Breast epithelium (tissue), 4 donors: ENCODE measurements around the gene FAM83B. TPM values are rescaled to one million over a fixed set of nuclear protein-coding genes. Genes with fewer than 3 reads are reported as not detected.
"Not testable (repeated sequence)": the region's sequence is repeated elsewhere in the genome, so short reads cannot be mapped to it uniquely, and the experiment has no call there.

Source experiments
- DNase-seq, 2 donors: peaks; one replicate each; pipeline ENCODE4 v3.0.0-alpha.2; 2019; ENCODE audit warnings: low spot score in 2 of 2
- H3K27ac ChIP-seq, 2 donors: fragments of 200-600 bp; sonication (generic) in 1 of 2; one replicate each; pipeline ENCODE4 v1.5.1; 2016 to 2019; ENCODE audit warnings: mild to moderate bottlenecking in 1 of 2
- H3K27me3 ChIP-seq, 2 donors: fragments of 200-600 bp; sonication (generic) in 1 of 2; one replicate each; pipeline versions ENCODE4 v1.5.1 to v1.6.0; 2017 to 2019; ENCODE audit warnings: control low read depth in 1 of 2, mild to moderate bottlenecking in 1 of 2
- H3K36me3 ChIP-seq: fragments of 200-600 bp; one replicate; pipeline ENCODE4 v1.5.1; 2019
- H3K4me1 ChIP-seq, 2 donors: fragments of 200-600 bp; sonication (generic); one replicate each; pipeline ENCODE4 v1.5.1; 2016 to 2019; ENCODE audit warnings: control low read depth in 1 of 2
- H3K4me3 ChIP-seq, 3 donors: fragments of 200-600 bp; sonication (generic); 1 replicate in 2 of 3; 2 replicates in 1 of 3; pipeline ENCODE4 v1.5.1; 2016 to 2019; ENCODE audit warnings: mild to moderate bottlenecking in 3 of 3, moderate library complexity in 2 of 3
- H3K9me3 ChIP-seq, 2 donors: fragments of 200-600 bp; sonication (generic) in 1 of 2; one replicate each; pipeline ENCODE4 v1.5.1; 2016 to 2019; ENCODE audit warnings: control low read depth in 1 of 2
- POLR2A ChIP-seq: fragments of 450-650 bp; IDR thresholded peaks from one replicate; pipeline ENCODE4 v1.6.1; 2016; ENCODE audit warnings: antibody characterized with exemption, mild to moderate bottlenecking, moderate library complexity
- POLR2AphosphoS5 ChIP-seq, 3 donors: sonication (generic); formaldehyde crosslinking; IDR thresholded peaks; one replicate each; pipeline ENCODE4 v1.6.1; 2017; ENCODE audit warnings: antibody characterized with exemption in 3 of 3
- intact Hi-C: fragments of 100-400 bp; cut with DNase I; formaldehyde crosslinking; loops from one replicate; pipeline ENCODE4 v1.15.1; 2023; ENCODE audit warnings: low total_unique reads
- total RNA-seq, 3 donors: library from RNA; depleted of rRNA; stranded (reverse); fragments of >200 nt; gene quantifications; one replicate each; pipeline ENCODE4 v1.1.0, GENCODE V29; 2016
- TF ChIP-seq, protein P1 (sequence below), 3 donors: fragments of 450-650 bp; IDR thresholded peaks; one replicate each; pipeline ENCODE4 v1.5.1; 2016 to 2017; ENCODE audit warnings: antibody characterized with exemption in 3 of 3, mild to moderate bottlenecking in 3 of 3, moderate library complexity in 3 of 3

The FAM83B gene
- total RNA-seq, 3 donors from 2014 or later: 0.16 to 13.6 (median 8.8) TPM

GRCh38 chr6:54876871-54877270, 30.3 kb downstream of the FAM83B start:
- Histone ChIP-seq H3K9me3 (no peaks in the 10 kb centered on the region), H3K27ac (no peak overlapping the region), H3K4me3 (no peak overlapping the region), H3K36me3 (no peaks in the 10 kb centered on the region), H3K27me3 (no peaks in the 10 kb centered on the region), H3K4me1 (no peaks in the 10 kb centered on the region)
- intact Hi-C loops: no loop called here
- DNase-seq: no peak
- TF ChIP-seq POLR2AphosphoS5 (IDR thresholded peaks at IDR 0.05) (no peak), POLR2A (no peak)
- TF ChIP-seq, protein P1, sequence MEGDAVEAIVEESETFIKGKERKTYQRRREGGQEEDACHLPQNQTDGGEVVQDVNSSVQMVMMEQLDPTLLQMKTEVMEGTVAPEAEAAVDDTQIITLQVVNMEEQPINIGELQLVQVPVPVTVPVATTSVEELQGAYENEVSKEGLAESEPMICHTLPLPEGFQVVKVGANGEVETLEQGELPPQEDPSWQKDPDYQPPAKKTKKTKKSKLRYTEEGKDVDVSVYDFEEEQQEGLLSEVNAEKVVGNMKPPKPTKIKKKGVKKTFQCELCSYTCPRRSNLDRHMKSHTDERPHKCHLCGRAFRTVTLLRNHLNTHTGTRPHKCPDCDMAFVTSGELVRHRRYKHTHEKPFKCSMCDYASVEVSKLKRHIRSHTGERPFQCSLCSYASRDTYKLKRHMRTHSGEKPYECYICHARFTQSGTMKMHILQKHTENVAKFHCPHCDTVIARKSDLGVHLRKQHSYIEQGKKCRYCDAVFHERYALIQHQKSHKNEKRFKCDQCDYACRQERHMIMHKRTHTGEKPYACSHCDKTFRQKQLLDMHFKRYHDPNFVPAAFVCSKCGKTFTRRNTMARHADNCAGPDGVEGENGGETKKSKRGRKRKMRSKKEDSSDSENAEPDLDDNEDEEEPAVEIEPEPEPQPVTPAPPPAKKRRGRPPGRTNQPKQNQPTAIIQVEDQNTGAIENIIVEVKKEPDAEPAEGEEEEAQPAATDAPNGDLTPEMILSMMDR (IDR thresholded peaks at IDR 0.05): no peak

GRCh38 chr6:54877713-54878317, 31.2 kb downstream of the FAM83B start:
- Histone ChIP-seq H3K36me3 (no peaks in the 10 kb centered on the region), H3K4me3 (no peak overlapping the region), H3K4me1 (no peaks in the 10 kb centered on the region), H3K27ac (no peak overlapping the region), H3K9me3 (no peaks in the 10 kb centered on the region), H3K27me3 (no peaks in the 10 kb centered on the region)
- intact Hi-C loops: no loop called here
- TF ChIP-seq, protein P1 (IDR thresholded peaks at IDR 0.05): no peak
- TF ChIP-seq POLR2AphosphoS5 (IDR thresholded peaks at IDR 0.05) (no peak), POLR2A (no peak)
- no peak for DNase-seq

DNA sequence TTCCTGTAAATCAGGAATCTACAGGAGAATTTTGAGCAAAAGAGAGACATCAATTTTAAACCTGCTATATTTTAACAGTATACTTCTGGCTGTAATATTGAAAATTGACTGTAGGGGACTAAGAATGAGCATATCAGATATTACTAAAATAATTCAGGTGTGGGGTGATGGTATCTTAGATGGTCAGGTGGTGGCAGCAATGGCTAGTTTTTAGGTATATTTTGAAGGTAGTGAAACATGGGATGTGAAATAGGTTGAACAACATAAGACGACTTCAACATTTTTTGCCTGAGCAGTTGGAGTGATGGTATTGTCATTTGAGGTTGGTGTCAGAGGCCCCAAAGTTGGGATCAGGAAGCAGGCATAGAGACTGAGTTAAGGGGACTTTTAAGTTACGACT, 32.1 kb downstream of the FAM83B start:
- intact Hi-C loops: no loop called here
- no peak for TF ChIP-seq POLR2AphosphoS5 (IDR thresholded peaks at IDR 0.05)
- no peak for TF ChIP-seq POLR2A
- TF ChIP-seq, protein P1 (IDR thresholded peaks at IDR 0.05): no peak
- no peaks in the 10 kb centered on the region for H3K27me3 ChIP-seq

DNA sequence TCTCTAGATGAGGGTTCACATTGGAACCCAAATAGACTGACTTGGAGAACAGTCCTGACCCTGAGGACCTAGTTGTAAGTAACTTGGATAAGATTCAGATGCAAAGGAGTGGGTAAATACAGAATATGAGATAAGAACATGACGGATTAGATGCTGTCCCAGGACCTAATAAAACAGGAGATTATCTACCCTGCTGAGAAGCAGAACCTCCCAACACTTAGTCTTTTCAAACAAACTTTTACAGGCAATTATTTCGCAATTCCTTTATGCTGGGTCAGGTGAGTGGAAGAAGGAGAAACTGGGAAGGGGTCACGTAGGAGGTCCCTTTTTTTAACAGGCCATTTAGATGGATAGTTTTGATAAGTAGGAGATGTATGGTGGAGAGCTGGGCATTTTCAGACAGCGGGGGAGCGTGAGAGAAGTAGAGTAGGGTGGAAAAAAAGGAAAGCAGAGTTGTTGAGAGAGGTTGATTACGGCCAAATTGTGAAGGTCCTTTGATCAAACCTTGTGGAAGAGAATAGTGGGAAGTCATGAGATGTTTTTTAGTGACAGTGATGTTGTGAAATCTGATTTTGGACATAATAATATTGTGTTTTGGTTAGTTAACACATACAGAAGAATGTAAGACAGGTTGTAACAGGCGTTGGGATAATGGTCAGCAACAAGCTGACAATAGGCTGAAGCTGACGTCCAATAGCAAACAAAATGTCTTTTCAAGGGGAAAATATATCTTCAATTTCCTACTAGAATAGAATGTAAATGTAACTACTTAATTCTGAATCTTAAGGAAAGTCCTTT, 32.8 kb downstream of the FAM83B start:
- no peaks in the 10 kb centered on the region for H3K27me3 ChIP-seq
- no peaks in the 10 kb centered on the region for H3K9me3 ChIP-seq
- DNase-seq: no peak
- H3K27ac ChIP-seq: no peak overlapping the region
- H3K4me3 ChIP-seq: no peak overlapping the region
- intact Hi-C loops: no loop called here
- H3K36me3 ChIP-seq: no peaks in the 10 kb centered on the region
- no peak for TF ChIP-seq POLR2A
- TF ChIP-seq, protein P1 (IDR thresholded peaks at IDR 0.05): no peak
- no peak for TF ChIP-seq POLR2AphosphoS5 (IDR thresholded peaks at IDR 0.05)
- no peaks in the 10 kb centered on the region for H3K4me1 ChIP-seq

More for the DNA sequence above, 32.1 kb downstream of the FAM83B start:
- no peak for DNase-seq
- no peak overlapping the region for H3K27ac ChIP-seq
- no peaks in the 10 kb centered on the region for H3K36me3 ChIP-seq
- no peak overlapping the region for H3K4me3 ChIP-seq
- no peaks in the 10 kb centered on the region for H3K9me3 ChIP-seq
- H3K4me1 ChIP-seq: no peaks in the 10 kb centered on the region

GRCh38 chr6:54881067-54881730, 34.6 kb downstream of the FAM83B start:
- Histone ChIP-seq H3K9me3 (no peaks in the 10 kb centered on the region), H3K4me3 (no peak overlapping the region), H3K27ac (no peak overlapping the region), H3K36me3 (no peaks in the 10 kb centered on the region), H3K27me3 (no peaks in the 10 kb centered on the region), H3K4me1 (no peaks in the 10 kb centered on the region)
- DNase-seq: no peak
- TF ChIP-seq POLR2AphosphoS5 (IDR thresholded peaks at IDR 0.05) (no peak), POLR2A (no peak)
- TF ChIP-seq, protein P1 (IDR thresholded peaks at IDR 0.05): no peak
- intact Hi-C loops: no loop called here

DNA sequence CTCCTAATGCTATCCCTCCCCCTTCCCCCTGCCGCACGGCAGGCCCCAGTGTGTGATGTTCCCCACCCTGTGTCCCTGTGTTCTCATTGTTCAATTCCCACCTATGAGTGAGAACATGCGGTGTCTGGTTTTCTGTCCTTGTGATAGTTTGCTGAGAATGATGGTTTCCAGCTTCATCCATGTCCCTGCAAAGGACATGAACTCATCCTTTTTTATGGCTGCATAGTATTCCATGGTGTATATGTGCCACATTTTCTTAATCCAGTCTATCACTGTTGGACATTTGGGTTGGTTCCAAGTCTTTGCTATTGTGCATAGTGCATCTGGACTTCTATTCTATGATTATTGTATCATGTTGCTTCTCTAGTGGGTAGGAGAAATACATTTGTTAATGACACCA, 35.3 kb downstream of the FAM83B start:
- H3K27me3 ChIP-seq, H3K4me1 ChIP-seq, DNase-seq, intact Hi-C loops, H3K4me3 ChIP-seq, H3K36me3 ChIP-seq, H3K27ac ChIP-seq, H3K9me3 ChIP-seq: not testable (repeated sequence)
